HCT116 (cell line): ENCODE measurements around the gene SOX18. TPM values are rescaled to one million over a fixed set of nuclear protein-coding genes. Genes with fewer than 3 reads are reported as not detected.

Experiments used
- ATAC-seq: fragments of 200-7000 bp; cut with Tn5 transposase; 2 replicates; pipeline ENCODE4 v1.9.1; 2020; ENCODE audit warnings: mild to moderate bottlenecking, moderate library complexity
- BruUV-seq: library from RNA; stranded (reverse); fragments of 400-500 nt; replicated peaks from 2 replicates; lab custom pipeline; 2021; lab: Mats Ljungman, UMichigan
- CTCF ChIA-PET: fragments of 300-600 bp; sonication (Branson Sonifier 250); formaldehyde crosslinking; loops from one replicate; lab custom pipeline; 2021; ENCODE audit warnings: antibody characterized with exemption; lab: Charles Lee
- POLR2A ChIA-PET: fragments of 300-600, 350-600 bp; sonication (Branson Sonifier 250); formaldehyde crosslinking; loops from one replicate; lab custom pipeline; 2021; ENCODE audit warnings: antibody characterized with exemption; lab: Charles Lee
- RAD21 ChIA-PET, 2 experiments: fragments of 300-600 bp; sonication (Branson Sonifier 250); formaldehyde crosslinking; loops; one replicate each; lab custom pipeline; 2023; ENCODE audit warnings: low total read pairs in 2 of 2; ENCODE audit not compliant: uncharacterized antibody in 2 of 2, unreplicated experiment in 2 of 2, low non-redundant PET in 1 of 2; lab: Charles Lee
- DNase-seq: peaks from one replicate; pipeline ENCODE4 v3.0.0-alpha.2; 2010; ENCODE audit warnings: low read depth, low spot score
- H2AFZ ChIP-seq: fragments of 200-600 bp; shearing (Covaris generic), sonication (generic); 2 replicates; pipeline ENCODE4 v1.6.1; 2017; ENCODE audit warnings: low read depth, mixed run types, mixed read lengths, antibody characterized with exemption, low read length; ENCODE audit not compliant: poor library complexity, severe bottlenecking
- H3K27ac ChIP-seq: 2 replicates; pipeline ENCODE4 v1.5.1; 2012; ENCODE audit warnings: low read depth, low read length
- H3K27me3 ChIP-seq: fragments of 200-600 bp; sonication (generic); 2 replicates; pipeline ENCODE4 v1.6.1; 2016; ENCODE audit warnings: mixed run types, low read length, mixed read lengths; ENCODE audit not compliant: insufficient read depth
- H3K36me3 ChIP-seq, 2 experiments: fragments of 200-500 bp in 1 of 2; fragments of 200-600 bp in 1 of 2; sonication (Bioruptor generic) in 1 of 2; sonication (generic) in 1 of 2; 2 replicates each; pipeline versions ENCODE4 v1.5.1 to v1.6.1; 2014 to 2016; ENCODE audit warnings: low read length in 2 of 2, inconsistent platforms in 1 of 2, mixed read lengths in 1 of 2, mixed run types in 1 of 2; ENCODE audit not compliant: insufficient read depth in 2 of 2, control insufficient read depth in 1 of 2
- H3K4me1 ChIP-seq, 2 experiments: fragments of 200-600 bp in 1 of 2; sonication (generic) in 1 of 2; 2 replicates each; pipeline versions ENCODE4 v1.5.1 to v1.6.1; 2012 to 2017; ENCODE audit warnings: low read length in 2 of 2, inconsistent platforms in 1 of 2, mild to moderate bottlenecking in 1 of 2, mixed read lengths in 1 of 2, mixed run types in 1 of 2, moderate library complexity in 1 of 2; ENCODE audit not compliant: insufficient read depth in 2 of 2, control insufficient read depth in 1 of 2
- H3K4me2 ChIP-seq: fragments of 200-600 bp; sonication (generic); 2 replicates; pipeline ENCODE4 v1.6.1; 2017; ENCODE audit warnings: mixed run types, low read length, mixed read lengths
- H3K4me3 ChIP-seq, 2 experiments: fragments of 200-600 bp in 1 of 2; sonication (generic) in 1 of 2; replicated peaks in 1 of 2; 2 replicates each; pipeline ENCODE4 v1.5.1; 2011 to 2016; ENCODE audit warnings: low read length in 2 of 2, control low read depth in 1 of 2, low read depth in 1 of 2, mild to moderate bottlenecking in 1 of 2, mixed read lengths in 1 of 2, mixed run types in 1 of 2
- H3K79me2 ChIP-seq: fragments of 200-600 bp; sonication (generic); 2 replicates; pipeline ENCODE4 v1.6.1; 2017; ENCODE audit warnings: mild to moderate bottlenecking, mixed run types, low read length, moderate library complexity, mixed read lengths; ENCODE audit not compliant: insufficient read depth
- H3K9ac ChIP-seq: fragments of 200-600 bp; sonication (generic); 2 replicates; pipeline ENCODE4 v1.6.1; 2016; ENCODE audit warnings: low read length, mixed read lengths
- H3K9me2 ChIP-seq: fragments of 200-600 bp; sonication (generic), shearing (Covaris generic); 2 replicates; pipeline ENCODE4 v1.6.1; 2017; ENCODE audit warnings: mixed run types, mild to moderate bottlenecking, moderate library complexity; ENCODE audit not compliant: insufficient read depth
- H3K9me3 ChIP-seq, 2 experiments: fragments of 200-500 bp in 1 of 2; fragments of 200-600 bp in 1 of 2; sonication (Bioruptor generic) in 1 of 2; sonication (generic) in 1 of 2; 2 replicates each; pipeline ENCODE4 v1.6.1; 2014 to 2017; ENCODE audit warnings: low read length in 2 of 2, mixed read lengths in 2 of 2, inconsistent platforms in 1 of 2, low read depth in 1 of 2, mild to moderate bottlenecking in 1 of 2, mixed run types in 1 of 2, moderate library complexity in 1 of 2; ENCODE audit not compliant: control insufficient read depth in 1 of 2, insufficient read depth in 1 of 2
- H4K20me1 ChIP-seq: fragments of 200-600 bp; sonication (generic), shearing (Covaris generic); 2 replicates; pipeline ENCODE4 v1.6.1; 2017; ENCODE audit warnings: mixed run types, mild to moderate bottlenecking, moderate library complexity; ENCODE audit not compliant: insufficient read depth
- ATF3 ChIP-seq: IDR thresholded peaks from 2 replicates; pipeline ENCODE4 v1.6.1; 2012
- CEBPB ChIP-seq: IDR thresholded peaks from 2 replicates; pipeline ENCODE4 v1.6.1; 2012; ENCODE audit warnings: low read depth
- CTCF ChIP-seq, 3 experiments: fragments of 200-600 bp in 1 of 3; sonication (generic) in 1 of 3; IDR thresholded peaks in 2 of 3; conservative IDR thresholded peaks in 1 of 3; 2 replicates each; pipeline ENCODE4 v1.5.1; 2012 to 2017; ENCODE audit warnings: low read depth in 2 of 3, low read length in 2 of 3, antibody characterized with exemption in 1 of 3, borderline replicate concordance in 1 of 3, control low read depth in 1 of 3, mild to moderate bottlenecking in 1 of 3, mixed read lengths in 1 of 3, mixed run types in 1 of 3, moderate library complexity in 1 of 3; ENCODE audit not compliant: insufficient read depth in 1 of 3
- FOSL1 ChIP-seq: IDR thresholded peaks from 2 replicates; pipeline ENCODE4 v1.6.1; 2012; ENCODE audit warnings: low read depth
- SIN3A ChIP-seq: IDR thresholded peaks from 2 replicates; pipeline ENCODE4 v1.6.1; 2012; ENCODE audit warnings: low read depth
- TCF7L2 ChIP-seq: IDR thresholded peaks from 2 replicates; pipeline ENCODE4 v1.7.0; 2011; ENCODE audit warnings: borderline replicate concordance, inconsistent platforms; ENCODE audit not compliant: insufficient read depth, insufficient read length; ENCODE audit errors: extremely low read depth
- ZBTB33 ChIP-seq: IDR thresholded peaks from 2 replicates; pipeline ENCODE4 v1.6.1; 2011; ENCODE audit warnings: mild to moderate bottlenecking, low read length, moderate library complexity; ENCODE audit not compliant: insufficient replicate concordance; ENCODE audit errors: extremely low read depth
- intact Hi-C: fragments of 100-400 bp; cut with micrococcal nuclease; formaldehyde crosslinking; loops from 2 replicates; pipeline ENCODE4 v1.10.0; 2022
- total RNA-seq: library from RNA; stranded (reverse); gene quantifications from one replicate; pipeline ENCODE4 v1.2.1, GENCODE V29; 2021; ENCODE audit not compliant: unreplicated experiment

The SOX18 gene
- total RNA-seq, 1 experiment from 2014 or later, result 3.3 TPM

GRCh38 chr20:64037498-64038213, 11.8 kb downstream of the SOX18 start:
- peak overlapping the region; percentile 96 for H3K4me2 ChIP-seq
- H3K9ac ChIP-seq, result no peak overlapping the region
- POLR2A ChIA-PET, result interaction anchor here (1.0 kb wide), 1 partner anchor 57 kb away, joined by 3 read pairs; the partner anchor contains the start of gene PRPF6
- H2AFZ ChIP-seq, result no peak overlapping the region
- TF ChIP-seq FOSL1, result no peak
- TF ChIP-seq, all 23 proteins: peak for 0
- Histone ChIP-seq H3K79me2 (no peaks in the 10 kb centered on the region), H3K4me3 (no peak overlapping the region), H3K27me3 (no peaks in the 10 kb centered on the region), H3K36me3 (no peaks in the 10 kb centered on the region; a peak in 1 of 4 replicates), H3K27ac (no peak overlapping the region), H3K9me3 (no peaks in the 10 kb centered on the region), H4K20me1 (no peaks in the 10 kb centered on the region), H3K9me2 (no peaks in the 10 kb centered on the region), H3K4me1 (peaks cover 3 to 21% of the 10 kb centered on the region in 2 experiments)
- DNase-seq (no peak), ATAC-seq (no peak)
- intact Hi-C loops, result no loop called here
- no TSS peak for BruUV-seq
- RAD21 ChIA-PET, result interaction anchor here in 1 of 2 experiments (0.9 to 1.0 kb wide), 2 partner anchors 25 to 500 kb away, joined by 3 to 5 read pairs; partner anchors contain the start of gene TCEA2
- CTCF ChIA-PET, result interaction anchor here (0.7 to 5.1 kb wide), 5 partner anchors 17 to 65 kb away, joined by 6 to 35 read pairs (median 9); partner anchors contain the start of genes PRPF6 and TCEA2

GRCh38 chr20:64037199-64037497, 12.3 kb downstream of the SOX18 start:
- H3K27ac ChIP-seq, result no peak overlapping the region
- no peak overlapping the region for H3K9ac ChIP-seq
- H3K4me3 ChIP-seq, result no peak overlapping the region
- ChIA-PET RAD21 (no interaction called here), CTCF (interaction anchor here (5.1 kb wide), 1 partner anchor 17 kb away, joined by 35 read pairs; no protein-coding TSS in a partner anchor), POLR2A (no interaction called here)
- H4K20me1 ChIP-seq, result no peaks in the 10 kb centered on the region
- H3K36me3 ChIP-seq, result no peaks in the 10 kb centered on the region; a peak in 1 of 4 replicates
- intact Hi-C loops, result no loop called here
- H3K4me2 ChIP-seq, result no peak overlapping the region
- no peaks in the 10 kb centered on the region for H3K9me3 ChIP-seq
- H3K4me1 ChIP-seq, result peaks cover 3 to 21% of the 10 kb centered on the region in 2 experiments
- no peaks in the 10 kb centered on the region for H3K79me2 ChIP-seq
- TF ChIP-seq CEBPB (no peak), ATF3 (no peak), TCF7L2 (no peak), CTCF (IDR thresholded peaks at IDR 0.05 in 2 of 3, conservative IDR thresholded peaks at IDR 0.05 in 1 of 3; ENCODE audit: borderline replicate concordance in 1 of 3, insufficient read depth in 1 of 3, low read depth in 2 of 3, low read length in 2 of 3) (no peak), SIN3A (no peak), ZBTB33 (no peak)
- no peaks in the 10 kb centered on the region for H3K27me3 ChIP-seq
- no peaks in the 10 kb centered on the region for H3K9me2 ChIP-seq
- no peak for ATAC-seq
- DNase-seq, result no peak
- no peak overlapping the region for H2AFZ ChIP-seq
- BruUV-seq, result no TSS peak
